Head of caudate nucleus (tissue), 42 donors: Measurements from ENCODE around the gene FAM20C.
"Not testable (repeated sequence)": the region's sequence is repeated elsewhere in the genome, so short reads cannot be mapped to it uniquely, and the experiment has no call there.

Experiments used
- DNase-seq, 42 donors: peaks; one replicate each; pipeline versions ENCODE4 v3.0.0 to v3.0.0-alpha.2; 2020 to 2021; ENCODE audit warnings: mixed read lengths in 7 of 42
- intact Hi-C: fragments of 100-400 bp; cut with DNase I; formaldehyde crosslinking; loops from one replicate; pipeline ENCODE4 v1.15.0; 2022

The FAM20C gene

DNA sequence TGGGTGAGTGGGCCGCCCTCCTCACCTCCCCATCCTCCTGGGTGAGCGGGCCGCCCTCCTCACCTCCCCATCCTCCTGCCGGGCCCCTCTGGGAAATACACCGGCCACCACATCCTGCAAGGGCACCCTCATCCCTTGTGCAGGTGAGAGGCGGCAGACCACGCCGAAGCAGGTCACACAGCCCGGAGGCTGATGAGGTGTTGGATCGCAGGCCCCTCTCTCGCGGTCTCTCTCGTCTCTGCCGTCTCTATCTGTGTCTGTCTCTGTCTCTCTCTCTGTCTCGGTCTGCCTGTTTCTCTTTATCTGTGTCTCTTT is 66.8 kb downstream of the FAM20C start:
- intact Hi-C loops = no loop called here
- DNase-seq = peak in 1 of 42 donors; percentile 3

DNA sequence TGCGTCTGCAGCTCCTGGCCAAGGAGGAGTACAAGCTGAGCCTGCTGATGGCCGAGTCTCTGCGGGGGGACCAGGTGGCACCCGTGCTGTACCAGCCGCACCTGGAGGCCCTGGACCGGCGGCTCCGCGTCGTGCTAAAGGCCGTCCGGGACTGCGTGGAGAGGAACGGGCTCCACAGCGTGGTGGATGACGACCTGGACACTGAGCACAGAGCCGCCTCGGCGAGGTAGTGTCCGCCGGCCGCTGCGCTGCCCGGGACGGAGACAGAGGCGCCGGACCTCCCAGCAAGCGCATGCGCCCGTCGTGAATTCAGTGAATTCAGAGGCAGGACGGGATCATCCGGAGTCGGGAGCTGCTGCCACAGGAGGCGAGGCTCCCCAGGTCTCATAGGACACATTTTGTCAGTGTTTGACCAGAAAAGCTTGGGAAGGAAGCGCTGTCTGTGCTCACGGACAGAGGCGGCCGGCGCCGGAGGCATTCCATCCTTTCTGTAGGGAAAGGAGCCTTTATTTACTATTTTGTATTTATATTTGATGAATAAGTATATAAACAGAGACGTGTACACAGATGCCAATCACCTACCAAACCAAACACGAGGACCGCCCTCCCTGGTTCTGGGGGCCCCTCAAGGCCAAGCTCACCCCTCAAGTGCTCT is 67.5 kb downstream of the FAM20C start:
- intact Hi-C loops = no loop called here
- peak in 2 of 42 donors; percentile 1 to 4 for DNase-seq

DNA sequence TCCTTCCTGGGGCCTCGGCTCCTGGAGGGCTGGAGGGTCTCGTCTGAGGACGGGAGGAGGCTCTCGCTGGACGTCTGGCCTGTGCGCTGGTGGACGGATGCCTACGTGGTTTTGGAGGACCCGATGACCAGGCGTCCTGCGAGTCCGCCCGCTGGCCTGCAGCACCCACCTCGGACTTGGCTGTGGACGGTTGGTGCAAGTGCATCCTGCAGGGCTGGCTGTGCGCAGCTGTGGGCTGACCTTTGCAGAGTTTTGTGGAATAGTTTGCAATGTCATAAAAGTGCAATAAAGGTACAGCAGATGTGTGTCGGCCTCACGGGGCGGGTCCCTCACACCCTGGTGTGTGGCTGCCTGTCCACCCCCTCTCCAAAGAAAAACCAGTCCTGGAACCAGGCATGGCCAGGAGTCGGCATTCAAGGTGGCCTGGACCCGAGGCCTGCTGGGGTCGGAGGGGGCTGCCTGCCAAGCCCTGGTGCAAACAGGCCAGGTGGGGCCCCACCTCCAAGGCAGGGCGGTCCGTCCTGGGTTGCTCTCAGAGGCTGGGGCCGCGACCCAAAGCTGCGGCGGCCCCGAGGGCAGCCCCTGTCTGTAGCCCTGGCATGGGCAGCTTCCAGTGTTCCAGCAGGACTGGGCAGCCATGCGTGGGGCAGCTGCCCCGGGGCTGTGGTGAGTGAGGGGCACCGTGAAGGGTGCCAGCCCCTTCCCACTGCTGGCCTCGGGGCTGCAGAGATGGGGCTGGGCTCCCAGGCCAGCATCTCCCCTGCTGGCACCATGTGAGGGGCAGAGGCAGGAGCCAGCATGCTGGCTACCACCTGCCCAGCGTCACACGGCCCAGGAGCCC is 68.3 kb downstream of the FAM20C start:
- intact Hi-C loops = no loop called here
- DNase-seq = peak in 2 of 42 donors; percentile 3

DNA sequence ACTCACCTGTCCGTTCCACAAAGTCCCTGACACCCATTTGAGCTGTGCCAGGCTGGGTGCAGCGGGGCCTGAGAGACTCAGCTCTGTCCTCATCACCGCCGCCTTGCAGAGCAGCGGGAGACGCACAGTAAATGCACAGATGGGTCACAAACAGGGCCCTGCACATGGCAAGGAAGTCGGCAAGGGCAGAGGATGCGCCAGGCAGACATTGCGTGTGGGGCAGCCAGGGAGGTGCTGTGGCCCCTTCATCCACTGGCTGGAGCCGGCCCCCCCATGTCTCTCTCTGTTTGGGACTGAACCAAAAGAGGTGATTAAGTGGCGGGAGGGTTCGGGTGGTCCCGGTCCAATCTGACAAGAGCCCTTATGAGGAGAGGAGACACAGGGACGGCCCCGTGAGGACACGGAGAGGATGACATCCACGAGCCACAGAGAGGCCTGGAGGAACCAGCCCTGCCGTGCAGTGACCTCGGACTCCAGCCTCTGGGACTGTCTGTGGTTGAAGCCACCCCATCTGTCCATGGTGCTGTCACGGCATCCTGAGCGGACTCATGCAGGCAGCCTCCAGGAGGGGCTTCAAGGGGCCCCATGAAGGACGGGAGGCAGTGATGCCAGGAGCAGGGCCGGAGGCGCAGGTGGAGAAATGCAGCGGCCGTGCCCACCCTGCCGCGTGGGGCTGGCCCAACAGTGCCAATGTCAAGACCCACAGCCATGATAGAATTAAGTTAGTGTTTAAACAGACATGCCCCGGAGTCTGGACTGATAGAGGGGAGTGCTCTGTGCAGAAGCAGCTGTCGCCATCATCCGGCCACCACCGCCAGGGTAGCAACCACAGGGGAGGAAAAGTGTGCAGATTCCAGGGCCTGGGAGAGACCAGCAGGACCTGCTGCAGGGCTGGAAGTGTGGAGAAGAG is 69.2 kb downstream of the FAM20C start:
- DNase-seq = peak in 2 of 42 donors; percentile 1 to 4
- intact Hi-C loops = no loop called here

DNA sequence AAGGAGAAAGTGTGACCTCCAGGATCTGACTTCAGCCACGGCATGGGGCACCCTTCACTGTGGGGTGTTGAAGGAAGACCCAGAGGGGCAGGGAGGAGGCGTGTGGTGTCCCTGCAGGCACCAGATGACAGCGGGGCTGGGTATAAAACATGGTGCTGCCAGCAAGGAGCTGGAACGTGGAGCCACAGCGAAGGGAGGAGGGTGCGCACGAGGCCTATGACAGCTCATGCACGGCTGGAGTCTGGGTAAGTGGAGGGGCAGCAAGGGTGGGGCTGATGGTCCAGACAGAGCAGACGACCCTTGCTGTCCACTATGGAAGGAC is 69.8 kb downstream of the FAM20C start:
- DNase-seq = peak in 3 of 42 donors; percentile 3 to 4 (median 3)
- intact Hi-C loops = no loop called here

DNA sequence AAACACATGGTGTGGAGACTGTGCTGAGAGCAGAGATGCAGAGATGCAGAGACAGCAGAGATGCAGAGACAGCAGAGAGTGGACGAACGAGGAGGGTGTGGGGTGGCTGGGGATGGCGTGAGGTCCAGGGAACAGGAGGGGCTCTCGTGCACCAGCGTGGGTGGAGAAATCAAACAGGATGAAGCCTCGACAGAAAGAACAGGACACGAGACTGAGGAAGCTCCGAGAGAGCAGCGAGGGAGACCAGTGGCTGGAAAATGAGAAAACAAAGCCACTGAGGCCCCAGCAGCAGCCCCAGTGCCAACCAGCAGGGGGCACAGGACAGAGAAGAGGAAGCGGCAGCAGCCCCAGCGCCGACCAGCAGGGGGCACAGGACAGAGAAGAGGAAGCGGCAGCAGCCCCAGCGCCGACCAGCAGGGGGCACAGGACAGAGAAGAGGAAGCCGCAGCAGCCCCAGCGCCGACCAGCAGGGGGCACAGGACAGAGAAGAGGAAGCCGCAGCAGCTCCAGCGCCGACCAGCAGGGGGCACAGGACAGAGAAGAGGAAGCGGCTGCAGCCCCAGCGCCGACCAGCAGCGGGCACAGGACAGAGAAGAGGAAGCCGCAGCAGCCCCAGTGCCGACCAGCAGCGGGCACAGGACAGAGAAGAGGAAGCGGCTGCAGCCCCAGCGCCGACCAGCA is 70.4 kb downstream of the FAM20C start:
- DNase-seq = peak in 7 of 42 donors; percentile 2 to 63 (median 52)
- intact Hi-C loops = not testable (repeated sequence)

DNA sequence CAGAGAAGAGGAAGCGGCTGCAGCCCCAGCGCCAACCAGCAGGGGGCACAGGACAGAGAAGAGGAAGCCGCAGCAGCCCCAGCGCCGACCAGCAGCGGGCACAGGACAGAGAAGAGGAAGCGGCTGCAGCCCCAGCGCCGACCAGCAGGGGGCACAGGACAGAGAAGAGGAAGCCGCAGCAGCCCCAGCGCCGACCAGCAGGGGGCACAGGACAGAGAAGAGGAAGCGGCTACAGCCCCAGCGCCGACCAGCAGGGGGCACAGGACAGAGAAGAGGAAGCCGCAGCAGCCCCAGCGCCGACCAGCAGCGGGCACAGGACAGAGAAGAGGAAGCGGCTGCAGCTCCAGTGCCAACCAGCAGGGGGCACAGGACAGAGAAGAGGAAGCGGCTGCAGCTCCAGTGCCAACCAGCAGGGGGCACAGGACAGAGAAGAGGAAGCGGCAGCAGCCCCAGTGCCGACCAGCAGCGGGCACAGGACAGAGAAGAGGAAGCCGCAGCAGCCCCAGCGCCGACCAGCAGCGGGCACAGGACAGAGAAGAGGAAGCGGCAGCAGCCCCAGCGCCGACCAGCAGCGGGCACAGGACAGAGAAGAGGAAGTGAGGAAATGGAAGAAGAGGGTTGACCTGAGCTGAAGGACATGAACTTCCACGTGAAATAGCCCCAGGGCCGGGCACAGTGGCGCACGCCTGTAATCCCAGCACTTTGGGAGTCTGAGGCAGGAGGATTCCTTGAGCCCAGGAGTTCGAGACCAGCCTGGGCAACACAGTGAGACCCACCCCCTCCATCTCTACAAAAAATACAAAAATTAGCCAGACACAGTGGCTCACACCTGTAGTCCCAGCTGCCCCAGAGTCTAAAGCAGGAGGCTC is 71.3 kb downstream of the FAM20C start:
- intact Hi-C loops = not testable (repeated sequence)
- DNase-seq = peak in 8 of 42 donors; percentile 5 to 65 (median 42)

DNA sequence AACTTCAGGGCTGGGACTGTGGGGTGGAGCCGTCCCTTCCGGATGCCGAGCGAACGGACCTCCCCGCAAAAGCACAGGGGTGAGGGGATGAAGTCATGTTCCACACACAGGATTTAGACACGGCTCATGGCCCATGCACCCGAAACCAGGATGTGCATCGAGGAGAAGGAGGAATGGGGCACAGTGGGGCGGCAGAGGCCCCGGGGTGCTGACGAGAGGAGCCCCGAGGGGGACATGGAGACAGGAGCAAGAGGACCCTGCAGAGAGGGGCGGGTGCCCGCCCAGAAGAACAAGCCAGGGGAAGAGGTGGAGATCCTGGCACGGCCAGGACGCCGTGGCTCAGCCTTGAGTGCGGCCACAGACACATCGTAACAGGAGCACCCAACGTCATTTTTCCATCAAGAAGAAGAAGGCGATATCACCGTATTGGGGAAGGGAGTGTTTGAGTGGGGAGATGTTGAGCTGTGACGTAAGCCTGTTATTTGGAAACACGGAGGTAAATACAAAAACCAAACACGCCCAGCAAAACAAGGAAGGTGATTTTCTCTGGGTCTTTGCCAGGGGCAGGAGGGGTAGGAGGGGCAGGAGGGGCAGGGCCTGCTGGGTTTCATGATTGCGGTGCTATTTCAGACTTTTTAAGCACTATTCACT is 72.3 kb downstream of the FAM20C start:
- DNase-seq = no peak
- intact Hi-C loops = no loop called here

DNA sequence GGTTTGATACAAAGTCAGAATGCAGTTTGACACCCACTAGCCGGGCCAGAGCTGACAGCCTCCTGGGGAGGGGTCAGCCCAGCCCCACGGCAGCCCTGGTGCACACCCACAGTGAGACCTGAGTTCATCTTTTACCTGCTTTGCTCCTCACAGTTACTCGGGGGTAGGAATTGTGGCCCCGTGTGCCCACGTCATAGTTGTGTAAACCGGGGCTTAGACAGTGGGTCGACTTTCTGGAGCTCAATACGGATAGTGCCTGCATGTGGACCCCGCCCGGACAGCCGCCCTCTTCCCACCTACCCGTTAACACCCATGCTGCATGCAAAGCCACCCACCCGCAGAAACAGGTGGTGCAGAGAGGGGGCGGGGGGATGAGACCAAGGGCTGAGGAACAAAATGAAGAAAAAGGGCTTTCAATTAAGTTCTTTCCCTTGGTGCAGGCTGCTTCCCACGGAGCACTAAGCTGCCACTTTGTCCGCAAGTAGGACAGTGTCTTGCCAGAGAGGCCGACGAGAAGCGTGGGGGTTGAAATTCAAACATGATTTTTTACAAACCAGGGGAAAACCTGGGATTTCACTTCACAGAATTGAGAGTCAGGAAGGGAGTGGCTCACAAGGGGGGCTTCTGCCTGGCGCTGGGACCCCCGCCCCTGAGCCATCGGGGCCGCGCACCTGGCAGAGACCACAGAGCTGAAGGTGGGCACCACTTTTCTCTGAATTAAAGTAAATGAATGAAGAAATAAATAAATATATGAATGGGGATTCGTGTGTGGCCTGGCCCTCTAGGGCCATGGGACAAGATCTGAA is 73.0 kb downstream of the FAM20C start:
- intact Hi-C loops = no loop called here
- peak in 7 of 42 donors; percentile 3 to 63 (median 34) for DNase-seq

DNA sequence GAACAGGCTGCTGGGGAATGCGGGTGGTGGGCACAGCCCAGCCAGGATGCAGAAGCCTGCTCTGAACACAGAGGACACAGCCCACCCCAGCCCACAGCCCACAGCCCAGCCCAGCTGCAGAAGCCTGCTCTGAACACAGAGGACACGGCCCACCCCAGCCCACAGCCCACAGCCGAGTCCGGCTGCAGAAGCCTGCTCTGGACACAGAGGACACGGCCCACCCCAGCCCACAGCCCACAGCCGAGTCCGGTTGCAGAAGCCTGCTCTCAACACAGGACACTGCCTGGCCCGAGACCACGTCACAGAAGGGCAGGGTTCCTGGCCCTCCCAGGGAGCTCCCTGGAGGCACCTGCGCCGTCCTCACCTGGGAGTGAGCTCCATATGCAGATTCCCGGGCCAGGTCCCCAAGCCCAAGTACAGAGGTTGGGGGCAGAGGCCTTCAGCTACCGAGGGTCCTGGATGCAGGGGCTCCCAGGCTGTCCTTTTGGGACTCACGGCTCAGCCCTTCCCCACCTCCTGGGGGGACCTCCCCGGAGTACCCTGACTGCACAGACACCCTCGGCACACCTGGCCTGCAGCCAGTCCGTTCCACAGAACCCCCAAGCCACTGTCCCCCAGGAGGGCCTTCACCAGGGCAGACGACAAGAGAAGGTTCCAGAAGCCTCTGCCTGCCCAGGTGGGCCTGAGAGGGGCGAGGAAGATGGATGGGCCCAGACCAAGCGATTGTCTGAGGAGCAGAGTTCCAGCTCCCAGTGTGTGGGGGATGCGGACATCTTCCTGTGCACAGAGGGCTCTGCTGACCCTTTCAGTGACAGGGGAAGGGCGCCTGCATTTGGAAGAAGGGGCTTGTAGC is 73.9 kb downstream of the FAM20C start:
- intact Hi-C loops = no loop called here
- peak in 1 of 42 donors; percentile 3 for DNase-seq

DNA sequence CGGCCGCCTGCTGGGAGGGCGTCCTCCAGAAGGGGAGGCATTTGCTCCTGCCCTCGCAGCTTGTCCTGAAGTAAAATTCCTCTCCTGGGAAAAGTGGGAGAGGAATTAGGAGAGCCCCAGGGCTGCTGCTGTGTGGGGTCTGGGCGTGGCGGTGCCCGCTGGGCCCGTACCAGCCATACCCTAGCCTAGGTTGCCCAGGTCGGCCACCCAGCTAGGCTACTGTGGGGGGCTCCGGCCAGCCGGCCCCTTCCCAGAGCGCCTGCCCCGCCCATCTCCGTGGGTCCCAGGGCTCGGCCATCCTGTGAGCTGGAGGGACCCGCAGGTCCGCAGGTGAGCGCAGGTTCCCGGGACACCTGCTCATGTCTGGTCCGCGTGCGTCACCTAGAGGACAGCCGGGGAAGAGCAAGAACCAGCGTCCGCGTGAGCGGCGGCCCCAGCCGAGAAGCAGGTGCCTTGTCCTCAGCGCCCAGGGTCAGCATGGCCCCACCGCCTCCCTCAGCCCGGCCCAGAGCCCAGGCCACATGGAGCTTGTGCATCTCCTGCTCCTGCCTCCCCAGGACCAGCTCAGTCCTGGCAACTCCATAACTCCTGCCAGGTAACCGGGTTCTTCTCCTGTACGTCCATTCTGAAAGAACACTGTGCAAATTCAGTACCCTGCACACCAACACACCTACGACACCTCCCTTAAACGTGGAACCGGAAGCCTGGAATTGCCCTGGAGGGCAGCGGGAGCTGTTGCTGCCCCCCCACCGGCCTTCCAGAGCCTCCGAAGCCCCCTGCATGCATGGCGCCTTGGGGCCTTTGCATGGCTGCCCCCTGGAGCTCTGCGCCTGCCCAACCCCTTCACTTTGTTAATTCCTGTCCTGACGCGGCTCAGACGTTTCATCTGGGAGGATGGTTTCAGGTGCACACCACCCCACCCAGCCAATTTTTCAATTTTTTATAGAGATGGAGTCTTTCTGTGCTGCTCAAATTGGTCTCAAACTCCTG is 74.8 kb downstream of the FAM20C start:
- intact Hi-C loops = no loop called here
- peak in 5 of 42 donors; percentile 25 to 42 (median 39) for DNase-seq

DNA sequence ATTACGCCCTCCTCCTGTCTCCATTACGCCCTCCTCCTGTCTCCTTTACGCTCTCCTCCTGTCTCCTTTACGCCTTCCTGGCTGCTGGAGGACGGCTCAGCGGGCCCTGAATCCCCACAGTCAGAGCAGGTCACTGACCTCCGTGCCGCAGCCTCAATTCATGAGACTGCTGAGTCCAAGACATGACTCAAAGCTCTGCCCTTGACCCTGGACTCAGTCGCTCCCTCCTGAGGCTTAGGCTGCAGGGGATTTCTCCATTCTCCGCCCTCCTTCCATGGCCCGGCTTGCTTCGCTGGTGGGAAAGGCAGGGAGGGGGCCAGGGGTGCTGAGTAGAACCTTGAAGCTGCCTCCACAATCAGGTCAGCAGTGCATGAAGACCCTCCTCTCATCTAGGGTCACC is 76.6 kb downstream of the FAM20C start:
- DNase-seq = peak in 2 of 42 donors; percentile 25 to 35
- intact Hi-C loops = no loop called here

DNA sequence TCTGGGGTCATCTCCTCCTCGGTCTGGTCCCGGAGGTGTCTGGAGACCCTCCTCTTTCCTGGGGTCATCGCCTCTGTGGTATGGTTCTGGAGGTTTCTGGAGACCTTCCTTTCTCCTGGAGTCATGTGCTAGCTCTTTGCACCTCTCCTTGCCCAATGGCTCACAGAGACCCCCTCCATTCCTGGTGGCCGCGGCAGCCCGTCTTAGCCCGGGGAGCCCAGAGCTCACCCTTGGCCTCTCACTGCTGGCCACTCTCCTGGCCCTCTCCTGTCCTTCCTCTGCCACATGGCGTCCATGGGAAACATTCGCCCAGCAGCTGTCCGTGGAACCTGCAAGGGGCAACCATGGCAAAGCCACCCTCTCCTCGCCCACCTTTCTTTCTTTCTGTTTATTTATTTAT is 77.3 kb downstream of the FAM20C start:
- no peak for DNase-seq
- intact Hi-C loops = no loop called here

DNA sequence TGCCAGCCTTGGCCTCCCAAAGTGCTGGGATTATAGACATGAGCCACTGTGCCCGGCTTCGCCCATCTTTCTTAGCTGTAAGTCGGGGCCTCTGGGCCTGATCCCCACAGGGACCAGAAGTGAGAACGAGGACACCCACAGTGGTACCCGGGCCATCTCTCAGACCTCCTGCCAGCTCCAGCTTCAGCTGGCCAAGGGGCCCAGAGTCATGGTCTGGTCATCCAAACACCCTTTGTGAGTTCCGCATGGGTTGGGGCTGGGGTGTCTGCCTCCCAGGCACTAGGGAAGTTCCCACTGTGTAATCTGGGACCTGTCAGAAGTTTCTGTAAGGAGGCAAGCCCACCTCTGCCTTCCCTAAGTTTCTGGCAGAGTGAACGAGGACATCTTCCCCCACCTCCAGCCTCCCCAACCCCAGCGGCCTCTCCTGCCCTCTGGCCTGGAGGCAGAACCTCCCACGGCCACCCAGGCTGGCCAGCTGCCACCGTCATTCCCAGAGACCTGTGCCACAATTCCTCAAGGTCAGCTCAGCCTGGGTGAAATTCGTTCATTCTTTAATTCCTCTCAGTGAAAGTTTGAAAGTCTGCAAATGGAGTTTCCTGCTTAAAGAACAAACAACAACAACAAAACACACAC is 78.1 kb downstream of the FAM20C start:
- DNase-seq = no peak
- intact Hi-C loops = no loop called here
